Stimulated activated CD4-positive, alpha-beta T cell treated with anti-CD3 and anti-CD28 coated beads, Interleukin-4, amount 100 ng/mL, for 48 hours (primary cell): ENCODE results near the gene AFAP1.

Source experiments
- DNase-seq, 2 donors: peaks; one replicate each; pipeline ENCODE4 v3.0.0-alpha.2; 2020; ENCODE audit warnings: low read depth in 2 of 2

AFAP1 gene

DNA sequence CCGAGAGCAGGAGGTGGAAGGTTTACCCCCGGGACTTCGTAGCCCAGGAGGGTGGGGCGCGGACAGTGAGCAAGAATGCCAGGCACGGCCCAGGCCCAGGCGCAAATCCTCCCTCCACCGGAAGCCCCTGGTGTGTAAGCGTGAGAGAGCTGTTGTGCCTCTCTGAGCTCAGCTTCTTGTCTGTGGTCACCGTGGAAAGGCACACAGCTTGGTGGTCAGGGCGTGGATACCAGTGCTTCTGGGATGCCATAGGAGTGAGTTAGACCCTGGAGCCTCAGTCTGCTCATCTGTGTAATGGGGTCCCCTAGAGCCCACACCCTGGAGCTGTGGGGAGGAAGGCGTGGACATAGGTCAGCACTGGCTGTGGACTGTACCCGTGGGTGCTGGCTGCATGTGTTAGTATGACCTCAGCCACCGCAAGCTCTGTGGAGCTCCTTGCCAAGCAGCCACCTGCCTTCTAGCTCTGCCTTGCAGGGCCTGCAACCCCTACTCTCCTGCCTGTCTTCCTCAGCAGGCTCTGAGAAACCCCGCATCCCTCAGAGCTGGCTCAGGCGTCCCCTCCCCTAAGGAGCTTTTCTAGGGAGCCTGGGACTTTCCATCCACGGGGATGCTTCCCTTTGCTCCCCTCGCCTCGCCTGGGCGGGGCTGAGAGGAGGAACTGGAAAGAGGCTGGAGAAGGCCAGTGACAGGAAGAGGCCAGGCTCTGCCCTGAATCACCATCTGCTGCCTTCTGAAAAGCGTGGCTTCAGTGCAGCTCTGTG, 28.0 kb upstream of the AFAP1 start:
- no peak for DNase-seq

DNA sequence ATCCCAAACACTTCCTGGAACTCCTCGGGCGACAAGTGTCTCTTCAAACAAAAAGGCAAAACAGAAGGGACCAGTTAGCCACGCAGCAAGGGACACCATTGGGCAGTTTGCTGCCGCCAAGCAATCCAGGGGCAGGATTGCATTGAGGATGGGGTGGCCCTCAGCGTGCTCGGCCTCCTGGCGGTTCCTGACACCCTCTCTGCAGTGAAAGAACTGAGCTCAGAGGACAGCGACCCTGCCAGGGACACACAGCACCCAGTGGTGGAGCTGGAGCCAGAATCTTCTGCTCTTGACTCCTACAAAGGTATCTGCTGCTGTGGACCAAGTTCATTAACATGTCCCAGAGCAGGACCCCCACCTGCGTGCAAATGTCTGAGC, 27.4 kb upstream of the AFAP1 start:
- DNase-seq, result no peak

DNA sequence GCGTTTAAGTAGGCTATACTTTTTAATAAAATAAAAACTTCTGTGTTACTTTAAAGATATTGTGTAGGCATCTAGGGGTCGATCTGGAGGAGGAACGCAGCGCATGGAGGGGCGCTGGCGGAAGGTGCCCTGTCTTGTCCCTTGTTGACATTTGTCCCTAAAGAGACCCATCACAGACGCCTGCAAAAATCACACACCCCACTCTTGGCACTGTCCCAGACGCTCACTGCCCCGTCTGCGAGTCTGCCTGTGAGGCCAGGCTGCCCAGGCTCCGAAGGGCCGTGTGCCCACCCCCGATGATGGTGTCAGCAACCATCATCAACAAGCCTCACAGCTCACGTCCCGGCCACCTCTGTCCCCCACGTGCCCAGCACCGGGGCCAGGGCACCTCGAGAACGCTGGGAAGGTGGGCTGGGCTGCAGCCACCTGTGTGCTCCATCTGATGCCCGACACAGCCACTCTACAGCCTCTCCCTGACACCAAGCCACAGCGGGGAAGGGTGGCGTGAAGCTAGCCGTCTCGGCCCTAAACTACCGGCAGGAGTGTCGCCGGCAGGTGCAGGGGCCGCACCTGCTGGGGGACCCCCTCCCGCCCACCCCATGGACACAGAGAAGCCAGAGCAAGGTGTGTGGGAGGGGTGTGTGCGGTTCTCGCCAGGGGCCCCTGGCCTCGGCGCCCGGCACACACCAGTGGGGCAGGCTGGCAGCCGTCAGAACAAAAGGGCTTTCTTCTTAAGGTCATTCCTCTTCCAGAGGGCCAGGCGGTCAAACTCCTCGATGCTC, 26.8 kb upstream of the AFAP1 start:
- no peak for DNase-seq

DNA sequence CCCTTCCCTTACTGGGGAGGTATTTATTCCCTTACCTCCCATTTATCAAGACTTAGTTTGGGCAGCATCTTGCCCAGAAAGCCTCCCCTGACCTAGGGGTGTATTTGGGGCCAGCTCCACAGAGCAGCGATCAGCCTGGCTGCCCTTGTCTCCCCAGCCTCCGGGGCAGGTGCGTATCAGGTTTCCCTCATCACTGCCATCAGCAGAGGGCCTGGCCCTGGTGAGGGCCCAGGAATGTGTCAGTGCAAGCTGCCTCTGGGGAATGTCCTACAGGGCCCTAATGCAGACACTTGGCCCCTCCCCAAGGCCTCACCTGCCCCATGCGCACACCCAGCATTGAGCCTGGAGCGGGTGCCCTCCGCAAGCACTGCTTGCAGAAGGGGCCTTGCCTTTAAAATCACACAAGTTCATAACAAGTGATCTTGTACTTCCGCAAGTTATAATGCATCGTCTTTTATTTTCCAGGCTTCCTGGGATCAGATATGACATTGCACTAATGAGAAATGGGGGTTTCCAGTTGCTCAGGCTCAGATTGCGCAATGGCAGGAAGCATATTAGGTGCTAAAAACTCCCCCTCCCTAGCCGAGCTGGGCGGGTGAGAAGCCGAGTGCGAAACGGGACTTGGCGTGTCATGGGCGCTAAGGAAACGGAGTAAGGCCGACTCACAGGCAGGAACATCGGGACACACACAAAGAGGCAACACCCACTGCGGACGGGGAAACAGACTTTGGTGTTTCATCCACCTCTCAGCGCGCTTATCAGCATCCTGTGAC, 25.4 kb upstream of the AFAP1 start:
- no peak for DNase-seq

DNA sequence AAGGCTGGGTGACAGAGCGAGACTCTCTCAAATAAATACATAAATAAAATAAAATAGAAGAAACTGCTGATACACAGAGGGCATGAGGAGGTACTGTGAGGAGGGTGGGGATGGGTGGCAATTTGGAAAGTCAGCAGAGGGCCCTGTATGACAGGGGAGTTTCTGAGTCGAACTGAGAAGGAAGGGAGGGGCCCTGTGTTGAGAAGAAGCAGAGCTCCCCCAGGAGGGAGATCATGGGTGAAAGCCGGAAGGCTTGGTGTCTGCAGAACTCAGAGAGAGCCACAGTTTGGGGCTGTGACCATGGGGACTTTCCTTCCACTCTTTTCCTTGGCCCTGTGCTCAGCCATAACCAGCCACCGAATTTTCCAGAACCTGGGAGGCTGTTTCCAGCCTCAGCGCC, 24.8 kb upstream of the AFAP1 start:
- no peak for DNase-seq

DNA sequence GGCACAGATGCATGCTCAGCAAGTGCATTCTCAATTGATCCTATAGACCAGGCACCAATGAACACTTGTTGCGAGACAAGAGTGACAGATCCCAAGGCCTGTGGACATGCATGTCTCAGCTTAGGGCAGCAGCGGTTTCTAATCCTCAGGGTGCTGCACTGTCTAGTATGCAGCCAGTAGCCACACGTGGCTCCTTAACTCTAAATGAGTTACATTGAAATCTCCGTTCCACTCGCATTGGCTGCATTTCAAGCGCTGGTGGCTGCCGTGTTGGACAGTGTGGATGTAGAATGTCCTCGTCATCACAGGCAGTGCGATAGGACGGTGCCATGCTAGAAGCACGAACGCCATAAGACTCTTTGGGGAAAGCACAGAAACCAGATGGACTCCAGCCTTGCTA, 24.0 kb upstream of the AFAP1 start:
- DNase-seq, result no peak

DNA sequence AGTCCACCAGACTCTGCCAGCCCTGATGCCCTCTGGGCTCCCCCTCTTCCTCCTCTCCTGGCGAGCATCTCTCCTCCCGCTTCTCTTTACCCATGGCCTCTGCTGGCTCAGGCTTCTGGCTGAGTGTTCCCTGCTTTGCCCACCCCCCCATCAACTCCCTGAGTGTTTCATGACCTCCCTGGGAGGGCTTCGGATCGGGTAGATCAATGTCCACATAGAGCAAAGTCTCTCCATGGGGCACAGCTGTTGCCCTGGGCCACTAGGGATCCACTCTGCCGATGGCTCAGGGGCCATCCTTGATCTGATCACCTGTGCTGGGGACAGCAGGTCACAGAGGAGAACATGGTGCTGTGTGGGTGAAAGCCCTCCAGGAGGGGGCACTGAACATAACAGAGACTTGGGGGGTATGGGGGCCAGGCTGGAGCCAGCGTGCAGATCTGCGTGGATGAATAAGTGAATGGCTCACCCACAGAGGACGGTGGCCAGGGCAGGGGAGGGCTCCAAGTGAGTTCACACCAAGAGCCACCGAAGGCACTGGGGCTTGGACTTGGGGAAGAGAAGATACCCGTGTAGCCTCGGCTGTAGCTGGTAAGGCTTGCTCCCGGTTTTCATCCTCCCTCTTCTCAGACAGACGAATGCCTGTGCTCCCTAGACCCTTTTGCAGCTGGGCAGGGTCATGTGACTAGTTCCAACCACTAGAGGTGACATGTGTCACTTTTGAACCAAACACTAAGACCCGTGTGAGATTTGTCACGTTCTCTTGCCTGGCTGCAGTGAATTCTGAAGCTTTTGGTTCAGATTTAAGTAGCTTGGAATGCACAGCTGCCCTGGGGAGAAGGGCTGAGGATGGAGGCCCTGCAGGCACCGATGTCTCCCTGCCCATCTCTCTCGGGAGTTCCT, 23.2 kb upstream of the AFAP1 start:
- no peak for DNase-seq

DNA sequence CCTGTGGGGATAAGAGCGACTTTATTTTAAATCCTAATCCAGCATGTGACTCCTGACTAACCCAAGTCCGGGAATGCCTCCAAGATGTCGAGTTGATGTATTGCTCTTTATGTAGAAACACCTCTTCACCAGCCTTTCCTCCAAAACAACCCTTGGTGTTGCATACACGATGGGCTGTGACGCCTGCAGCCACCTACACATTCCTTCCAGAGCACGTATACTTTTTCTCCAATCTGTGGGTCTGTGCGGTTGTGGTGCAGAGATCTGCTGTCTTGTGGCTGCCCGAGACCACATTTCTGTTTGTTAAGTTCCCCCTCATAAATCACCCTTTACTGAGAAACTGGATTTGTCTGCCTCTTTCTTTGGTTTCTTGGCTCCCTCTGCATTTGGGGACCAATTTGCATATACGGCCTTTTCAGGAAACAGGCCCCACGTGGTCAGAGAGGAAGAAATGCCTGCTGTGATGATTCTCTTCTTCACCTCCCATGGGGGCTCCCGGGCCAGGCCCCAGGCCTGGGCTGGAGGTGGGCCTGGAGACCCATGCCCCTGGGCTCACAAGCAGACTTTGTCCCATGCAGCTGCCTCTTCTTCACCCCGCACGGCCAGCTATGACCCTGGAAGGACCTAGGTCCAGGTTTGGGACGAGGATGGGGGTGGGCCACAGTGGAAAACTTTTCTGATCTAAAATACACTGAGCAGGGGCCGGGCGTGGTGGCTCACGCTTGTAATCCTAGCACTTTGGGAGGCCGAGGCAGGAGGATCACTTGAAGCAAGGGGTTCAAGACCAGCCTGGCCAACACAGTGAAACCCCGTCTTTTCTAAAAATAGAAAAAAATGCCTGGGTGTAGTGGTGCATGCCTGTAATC, 21.4 kb upstream of the AFAP1 start:
- DNase-seq, result peak; percentile 67 to 75

DNA sequence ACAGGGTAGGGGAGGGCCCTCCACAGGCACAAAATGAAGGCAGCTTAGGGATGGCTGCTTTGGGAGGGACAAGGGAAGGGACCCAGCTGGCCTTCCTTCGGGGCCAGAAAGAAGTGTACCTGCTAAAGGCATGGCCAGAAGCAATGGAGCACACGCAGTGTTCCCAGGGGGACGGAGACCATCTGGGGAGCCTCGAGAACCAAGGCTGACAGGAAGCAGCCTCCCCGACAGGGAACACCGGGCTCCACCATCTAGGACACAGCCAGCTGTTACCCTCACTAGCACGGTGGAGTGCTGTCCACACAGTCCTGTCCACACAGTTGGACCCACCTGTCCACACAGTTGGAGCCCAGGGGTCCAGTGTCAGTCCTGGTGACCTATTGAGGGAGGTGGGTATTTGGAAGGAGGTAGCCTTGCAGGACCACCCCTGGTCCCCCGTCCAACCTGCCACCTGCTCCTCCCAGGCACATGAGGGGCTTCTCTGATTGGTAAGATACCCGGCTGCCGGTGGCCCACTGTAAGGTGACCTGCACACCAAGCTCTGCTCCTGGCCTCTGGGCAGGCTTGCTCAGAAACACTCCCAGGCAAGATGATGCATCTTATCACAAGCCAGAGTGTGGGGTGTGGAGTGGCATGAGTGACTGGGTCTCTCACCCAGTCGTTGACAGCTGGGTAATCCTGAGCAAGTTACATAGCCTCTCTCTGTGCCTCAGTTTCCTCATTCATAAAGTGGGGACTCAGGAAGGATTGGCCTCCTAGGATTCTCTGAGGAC, 20.5 kb upstream of the AFAP1 start:
- no peak for DNase-seq

DNA sequence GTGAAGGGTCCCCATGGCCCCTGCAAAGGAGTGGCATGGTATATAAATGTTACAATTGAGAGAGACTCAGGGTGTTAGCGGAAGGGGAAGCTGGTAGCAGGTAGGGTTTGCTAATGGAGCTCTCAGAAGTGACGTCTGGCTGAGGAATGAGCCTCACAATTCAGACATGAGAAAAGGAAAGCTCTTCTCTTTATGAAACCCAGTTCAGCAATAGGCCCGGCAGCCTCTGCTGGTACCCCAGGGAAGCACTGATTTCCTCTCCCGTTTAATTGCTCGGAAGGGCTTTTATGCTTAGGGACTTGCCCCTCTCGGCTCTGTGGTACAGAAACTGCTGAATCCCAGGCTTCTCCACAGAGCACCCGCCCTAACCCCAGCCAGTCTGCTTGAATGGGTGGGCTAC, 19.4 kb upstream of the AFAP1 start:
- DNase-seq, result no peak

DNA sequence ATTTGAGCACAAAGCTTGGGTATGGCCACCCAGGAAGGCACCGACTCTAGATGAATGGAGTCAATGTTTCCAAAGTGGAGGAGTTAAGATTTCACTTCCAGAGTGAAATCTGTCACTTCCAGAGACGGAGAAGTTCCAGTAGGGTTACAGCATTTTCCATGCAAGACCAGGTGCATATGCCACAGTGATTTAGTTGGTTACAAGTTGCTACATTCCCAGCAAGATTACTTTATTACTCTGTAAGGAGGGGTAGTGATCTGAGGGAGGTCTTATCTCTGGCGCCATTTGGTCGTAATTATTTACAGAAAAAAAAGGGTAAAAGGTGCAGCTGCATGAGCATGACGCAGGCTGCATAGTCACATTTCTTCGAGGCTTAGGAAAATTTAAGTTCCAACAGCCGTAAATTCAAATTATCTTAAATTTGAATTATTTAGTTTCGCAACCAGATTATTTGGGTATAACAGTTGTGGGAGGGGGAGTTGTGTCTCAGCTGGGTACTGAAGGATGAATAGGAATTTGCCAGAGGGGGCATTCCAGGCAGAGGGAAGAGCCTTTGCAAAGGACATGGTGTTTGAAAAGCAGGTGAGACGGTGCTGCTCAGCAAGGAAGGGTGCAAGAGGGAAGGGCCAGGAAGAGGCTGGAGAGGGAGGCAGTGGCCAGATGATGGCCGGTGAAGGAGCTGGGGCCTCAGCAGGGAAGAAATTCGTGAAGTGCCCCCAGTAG, 17.4 kb upstream of the AFAP1 start:
- DNase-seq, result no peak

DNA sequence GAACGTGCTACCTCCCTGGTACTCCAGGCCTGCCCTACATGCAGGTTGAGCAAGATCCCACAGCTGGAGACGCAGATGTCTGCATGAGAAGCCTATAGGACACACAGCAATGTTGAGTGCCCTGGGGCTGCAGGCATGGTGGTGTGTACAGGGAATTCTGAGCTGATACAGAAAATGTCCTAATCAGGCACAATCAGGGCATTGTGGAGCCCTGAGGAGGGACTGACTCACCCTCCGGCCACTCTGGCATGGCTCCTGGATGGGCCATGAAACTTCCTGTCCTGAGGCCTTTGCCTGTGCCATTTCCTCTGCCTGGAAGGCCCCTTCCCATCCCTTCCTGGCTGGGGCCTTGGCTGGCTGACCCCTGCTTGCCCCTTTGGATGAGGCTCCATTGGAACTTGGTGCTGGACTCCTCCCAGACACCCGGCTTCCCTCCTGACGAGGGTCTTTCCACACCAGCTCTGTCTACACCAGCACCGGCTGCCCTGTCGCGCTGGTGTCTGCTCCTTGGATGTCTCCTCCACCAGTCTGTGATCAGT, 16.7 kb upstream of the AFAP1 start:
- DNase-seq, result no peak

DNA sequence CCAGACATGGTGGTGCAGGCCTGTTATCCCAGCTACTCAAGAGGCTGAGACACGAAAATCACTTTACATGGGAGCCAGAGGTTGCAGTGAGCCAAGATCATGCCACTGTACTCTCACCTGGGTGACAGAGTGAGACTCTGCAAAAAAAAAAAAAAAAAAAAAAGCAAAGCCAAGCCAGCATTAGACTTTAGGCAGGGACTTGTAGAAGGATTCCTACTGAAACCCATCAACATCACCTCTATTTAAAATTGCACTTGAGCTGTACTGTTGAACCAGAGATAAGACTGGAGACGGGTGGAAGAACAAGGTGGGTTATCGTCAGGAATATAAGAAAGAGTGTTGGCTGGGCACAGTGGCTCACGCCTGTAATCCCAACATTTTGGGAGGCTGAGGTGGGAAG, 15.7 kb upstream of the AFAP1 start:
- no peak for DNase-seq

DNA sequence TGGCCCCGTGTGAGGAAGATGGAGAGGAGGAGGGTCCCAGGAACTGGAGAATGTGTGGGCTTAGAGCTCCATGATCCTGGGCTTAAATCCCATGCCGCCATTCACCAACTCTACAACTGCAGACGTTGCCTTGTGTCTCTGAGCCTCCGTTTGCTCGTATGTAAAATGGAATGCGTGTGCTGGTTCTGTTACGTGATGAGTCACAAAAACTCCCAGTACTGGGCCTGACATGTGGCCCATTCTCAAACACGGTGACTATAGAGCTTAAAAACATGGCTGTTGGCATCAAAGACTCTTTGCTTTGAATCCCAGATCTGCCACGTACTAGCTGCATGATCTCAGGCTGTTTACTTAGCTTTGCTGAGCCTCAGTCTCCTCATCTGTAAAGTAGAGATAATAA, 13.0 kb upstream of the AFAP1 start:
- no peak for DNase-seq

DNA sequence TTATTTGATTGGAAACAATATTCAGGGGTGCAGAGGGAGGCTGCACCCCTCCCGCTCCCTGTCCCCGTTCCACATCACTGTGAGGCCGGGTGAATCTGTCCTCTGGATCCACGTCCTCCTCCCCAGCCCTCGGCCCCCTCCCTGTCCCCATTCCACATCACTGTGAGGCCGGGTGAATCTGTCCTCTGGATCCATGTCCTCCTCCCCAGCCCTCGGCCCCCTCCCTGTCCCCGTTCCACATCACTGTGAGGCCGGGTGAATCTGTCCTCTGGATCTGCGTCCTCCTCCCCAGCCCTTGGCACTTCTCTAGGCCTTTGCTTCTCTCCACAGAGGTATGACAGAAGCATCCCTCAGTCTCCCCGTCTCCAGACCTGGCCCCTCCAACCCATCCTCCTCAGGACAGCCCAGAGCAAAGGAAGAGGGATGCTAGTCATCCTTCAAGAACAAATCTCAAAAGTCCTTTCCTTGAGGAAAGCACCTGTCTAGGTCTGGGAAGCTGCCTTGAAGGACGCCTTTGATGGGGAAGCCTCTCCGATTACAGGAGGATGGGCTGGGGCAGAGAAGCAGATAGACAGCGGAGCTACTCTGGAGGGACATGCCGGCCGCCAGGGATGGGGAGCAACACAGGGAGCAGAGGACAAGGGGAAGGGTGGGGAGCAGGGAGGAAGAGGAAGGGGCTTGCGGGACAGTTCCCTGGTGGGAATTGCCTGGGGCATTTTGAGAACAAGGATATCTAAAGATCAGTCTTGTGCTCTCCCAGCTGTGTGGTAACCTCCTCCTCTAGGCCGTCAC, 10.8 kb upstream of the AFAP1 start:
- no peak for DNase-seq

DNA sequence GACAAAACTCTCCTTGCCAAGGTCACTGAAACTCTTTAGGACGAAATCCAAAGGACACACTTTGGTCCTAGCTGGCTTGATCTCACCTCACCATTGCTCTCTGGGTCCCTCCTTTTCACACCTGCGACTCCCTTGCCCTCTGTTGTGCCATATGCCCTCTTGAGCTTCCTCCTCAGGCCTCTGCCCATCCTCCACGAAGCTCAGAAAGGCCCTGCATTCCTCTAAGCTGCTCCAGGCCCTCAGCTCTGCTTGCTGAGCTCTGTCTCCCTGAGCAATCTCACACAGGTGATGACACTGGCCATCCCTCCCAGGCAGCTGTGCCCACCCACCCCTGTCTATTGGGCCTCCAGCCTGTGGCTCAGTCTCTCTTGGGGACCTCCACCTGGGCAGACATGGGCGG, 10.1 kb upstream of the AFAP1 start:
- DNase-seq, result no peak

DNA sequence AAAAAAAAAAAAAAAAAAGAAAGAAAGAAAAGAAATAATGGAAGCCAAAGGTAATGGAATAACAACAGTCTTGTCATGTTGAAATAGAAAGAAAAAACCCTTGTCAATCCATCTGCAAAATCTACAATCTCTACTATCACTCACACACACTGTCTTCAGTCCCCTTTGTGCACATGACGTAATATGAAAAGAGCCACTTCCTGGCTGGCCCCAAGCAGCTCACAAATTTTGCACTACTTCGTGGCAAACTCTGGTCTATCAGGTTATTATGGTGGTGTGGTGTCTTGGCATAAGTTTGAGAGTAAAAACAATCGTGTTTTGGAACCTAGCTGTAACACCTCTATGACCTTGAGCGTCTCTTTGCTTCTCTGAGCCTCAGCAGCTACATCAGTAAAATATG, 8.3 kb upstream of the AFAP1 start:
- no peak for DNase-seq

DNA sequence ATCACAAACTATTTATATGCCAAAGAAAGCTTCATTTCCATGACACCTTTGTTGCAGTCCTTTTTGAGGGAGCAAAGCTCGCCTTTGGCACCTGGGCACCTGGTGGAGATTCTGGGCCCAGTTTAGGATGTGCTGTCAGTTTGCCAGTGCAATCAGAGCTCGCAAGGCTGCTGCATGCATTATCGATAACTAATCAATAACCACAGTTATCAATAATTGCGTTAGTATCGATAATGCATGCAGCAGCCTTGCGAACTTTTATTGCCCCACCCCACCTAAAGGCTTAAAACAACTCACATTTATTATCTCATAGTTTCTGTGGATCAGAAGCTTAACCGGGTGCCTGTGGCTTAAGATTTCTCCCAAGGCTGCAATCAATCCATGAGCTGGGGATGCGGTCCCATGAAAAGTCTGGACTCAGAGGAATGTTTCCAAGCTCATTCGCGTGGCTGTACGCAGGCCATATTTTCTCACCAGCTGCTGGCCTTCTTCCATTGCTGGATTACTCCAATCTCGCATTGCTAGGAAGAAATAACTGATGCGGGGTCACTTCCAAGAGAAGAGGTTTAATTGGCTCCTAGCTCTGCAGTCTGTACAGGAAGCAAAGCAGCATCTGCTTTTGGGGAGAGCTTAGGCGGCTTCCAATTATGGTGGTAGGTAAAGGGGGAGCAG, 6.2 kb upstream of the AFAP1 start:
- no peak for DNase-seq
